PFSK-1 (cell line): Measurements from ENCODE around the gene R3HDML.

ENCODE experiments used
- FOXP2 ChIP-seq: optimal IDR thresholded peaks from 2 replicates; pipeline ENCODE3; 2011; ENCODE audit warnings: borderline replicate concordance, control low read depth, inconsistent platforms; ENCODE audit not compliant: insufficient read depth; ENCODE audit errors: extremely low read length, extremely low read depth
- POLR2AphosphoS5 ChIP-seq: IDR thresholded peaks from 2 replicates; pipeline ENCODE4 v1.6.1; 2012; ENCODE audit warnings: low read depth, mild to moderate bottlenecking, control low read depth, low read length, moderate library complexity
- REST ChIP-seq, 2 experiments: IDR thresholded peaks; 2 replicates each; pipeline versions ENCODE4 v1.6.1 to v1.8.0; 2011 to 2012; ENCODE audit warnings: low read depth in 2 of 2, low read length in 2 of 2, control low read depth in 1 of 2, inconsistent platforms in 1 of 2, mild to moderate bottlenecking in 1 of 2, moderate library complexity in 1 of 2; ENCODE audit not compliant: insufficient read depth in 1 of 2
- SIN3A ChIP-seq: IDR thresholded peaks from 2 replicates; pipeline ENCODE4 v1.6.1; 2012; ENCODE audit warnings: mild to moderate bottlenecking, low read length, moderate library complexity, borderline replicate concordance; ENCODE audit not compliant: insufficient read depth
- TAF1 ChIP-seq: IDR thresholded peaks from 2 replicates; pipeline ENCODE4 v1.6.1; 2012; ENCODE audit warnings: low read length, control low read depth, borderline replicate concordance; ENCODE audit not compliant: insufficient read depth

R3HDML gene

GRCh38 chr20:44384423-44385027 lies 47.7 kb downstream of the R3HDML start:
- TF ChIP-seq REST (IDR thresholded peaks at IDR 0.05; ENCODE audit: insufficient read depth in 1 of 2, low read depth in 2 of 2, low read length in 2 of 2): no peak
- no peak for TF ChIP-seq SIN3A
- no peak for TF ChIP-seq POLR2AphosphoS5
- TF ChIP-seq FOXP2: no peak
- no peak for TF ChIP-seq TAF1

- TF ChIP-seq TAF1 (no peak), REST (IDR thresholded peaks at IDR 0.05; ENCODE audit: insufficient read depth in 1 of 2, low read depth in 2 of 2, low read length in 2 of 2) (no peak), POLR2AphosphoS5 (no peak), FOXP2 (peak; percentile 50)
Observed at GRCh38 chr20:44388466-44389023, 51.7 kb downstream of the R3HDML start.

GRCh38 chr20:44389871-44390270 lies 53.0 kb downstream of the R3HDML start:
- TF ChIP-seq POLR2AphosphoS5 (no peak), SIN3A (no peak), TAF1 (no peak), REST (IDR thresholded peaks at IDR 0.05; ENCODE audit: insufficient read depth in 1 of 2, low read depth in 2 of 2, low read length in 2 of 2) (no peak), FOXP2 (no peak)

- TF ChIP-seq SIN3A (no peak), REST (IDR thresholded peaks at IDR 0.05; ENCODE audit: insufficient read depth in 1 of 2, low read depth in 2 of 2, low read length in 2 of 2) (no peak), TAF1 (no peak), FOXP2 (no peak), POLR2AphosphoS5 (no peak)
Observed at GRCh38 chr20:44390280-44390679, 53.4 kb downstream of the R3HDML start.
